ENCODE data around the gene RIMS4.

The RIMS4 gene

DNA sequence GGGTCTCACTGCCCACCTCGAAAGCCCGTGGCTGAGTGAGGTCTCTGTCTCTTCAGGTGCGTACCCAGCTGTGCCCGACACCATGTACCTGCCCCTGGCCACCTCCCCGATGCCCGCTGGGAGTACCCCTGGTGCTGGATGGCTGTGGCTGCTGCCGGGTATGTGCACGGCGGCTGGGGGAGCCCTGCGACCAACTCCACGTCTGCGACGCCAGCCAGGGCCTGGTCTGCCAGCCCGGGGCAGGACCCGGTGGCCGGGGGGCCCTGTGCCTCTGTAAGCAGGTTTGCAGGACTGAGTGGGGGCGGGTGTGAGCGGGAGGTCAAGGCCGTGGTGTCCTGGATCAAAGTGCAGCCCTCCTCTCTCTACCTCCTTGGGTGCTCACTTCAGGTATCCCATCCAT is 90.5 kb downstream of the RIMS4 start:
- DNase-seq (ENCODE audit: low read depth), result no peak

DNA sequence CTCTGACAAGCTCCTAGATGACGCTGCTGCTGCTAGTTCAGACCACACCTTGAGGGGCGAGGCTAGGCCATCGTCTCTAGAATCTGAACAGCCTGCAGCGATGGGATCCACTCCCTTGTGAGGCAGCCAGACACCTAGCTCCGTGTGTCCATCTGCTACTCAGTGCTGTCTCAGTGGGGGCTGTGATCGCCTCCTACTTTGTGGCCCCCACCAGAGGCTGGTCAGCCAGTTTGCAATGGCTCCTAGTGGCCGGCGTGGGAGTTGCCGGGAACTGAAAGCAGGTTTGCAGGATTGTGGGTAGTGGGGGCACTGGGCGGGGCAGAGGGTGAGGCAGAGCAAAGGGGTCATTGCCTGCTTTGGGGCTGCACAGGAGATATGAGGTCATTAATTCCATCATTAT is 92.4 kb downstream of the RIMS4 start:
- DNase-seq (ENCODE audit: low read depth), result no peak

- DNase-seq (ENCODE audit: low read depth), result no peak
Measured at GRCh38 chr20:44716309-44717106, 93.8 kb downstream of the RIMS4 start.

DNA sequence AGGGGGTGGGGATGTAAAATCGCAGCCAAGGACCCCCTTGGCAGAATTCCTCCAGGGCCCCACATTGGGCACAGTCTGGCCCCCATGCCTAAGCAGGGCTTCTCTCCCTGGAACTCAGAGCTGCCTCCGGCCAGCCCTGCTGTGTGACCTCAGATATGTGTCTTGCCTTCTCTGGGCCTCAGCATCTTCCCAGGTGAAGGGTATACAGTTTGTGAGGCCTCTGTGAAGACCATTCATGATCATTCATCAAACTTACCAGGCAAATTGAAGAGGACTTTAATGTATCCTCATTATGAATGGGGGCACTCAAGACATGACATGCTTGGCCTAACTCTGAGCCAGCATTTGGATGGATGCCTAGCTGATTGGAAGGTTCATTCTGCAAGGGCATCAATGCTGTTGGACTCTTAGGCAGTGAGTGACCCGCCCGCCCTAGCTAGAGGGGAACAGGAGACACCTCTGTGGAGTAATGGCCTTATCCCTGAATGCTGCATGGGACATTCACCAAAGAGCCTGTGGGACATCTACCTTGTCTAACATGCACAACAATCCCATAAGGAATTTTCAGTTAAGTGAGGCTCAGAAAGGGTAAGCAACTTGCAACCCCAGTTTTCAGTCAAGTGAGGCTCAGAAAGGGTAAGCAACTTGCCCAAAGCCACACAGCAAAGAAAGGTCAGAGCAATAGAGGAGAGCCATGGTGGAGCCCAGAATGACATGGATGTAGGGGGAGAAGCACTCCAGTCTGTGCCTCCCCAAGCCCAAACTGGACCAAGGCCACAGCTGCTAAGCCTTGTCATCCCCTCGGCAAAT is 94.6 kb downstream of the RIMS4 start:
- DNase-seq (ENCODE audit: low read depth), result no peak

DNA sequence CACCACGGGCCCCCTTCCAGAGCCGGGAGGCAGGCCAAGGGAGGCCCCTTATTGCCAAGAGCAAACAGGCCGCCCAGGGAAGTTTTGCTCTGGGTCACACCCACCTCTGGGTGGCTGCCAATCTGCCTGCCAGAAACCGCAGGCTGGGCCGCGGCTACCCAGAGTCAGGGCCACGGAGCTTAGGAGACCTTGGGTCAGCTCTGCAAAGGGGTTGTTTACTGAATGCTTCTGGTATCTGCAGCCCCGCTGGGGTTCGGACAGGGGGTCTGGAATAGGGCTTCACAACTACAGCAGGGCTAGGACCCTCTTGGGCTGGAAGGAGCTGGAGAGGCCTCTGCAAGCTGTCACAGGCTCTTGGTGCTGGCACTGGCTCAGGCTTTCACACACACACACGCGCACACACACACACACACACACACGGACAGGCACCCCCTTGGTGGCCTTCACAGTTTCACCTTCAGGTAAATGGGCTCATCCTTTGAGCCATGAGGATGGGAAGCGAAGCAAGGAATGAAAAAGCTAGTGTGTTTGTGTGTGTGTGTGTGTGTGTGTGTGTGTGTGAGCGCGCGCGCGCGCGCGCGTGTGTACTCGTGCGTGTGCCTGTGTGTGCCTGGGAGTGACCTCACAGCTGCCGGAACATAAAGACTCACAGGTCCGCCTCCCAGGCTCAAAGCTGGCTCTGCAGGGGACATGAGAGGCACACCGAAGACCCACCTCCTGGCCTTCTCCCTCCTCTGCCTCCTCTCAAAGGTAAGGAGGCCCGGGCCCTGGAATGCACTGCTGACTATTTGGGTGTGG is 95.4 kb downstream of the RIMS4 start, which contains the start of gene CCN5:
Gene CCN5, plus strand, starts transcription at position 669 of the 798 bp plus-strand sequence. Its CDS starts 22 bp downstream, at position 691.
- DNase-seq (ENCODE audit: low read depth), result no peak

GRCh38 chr20:44714102-44714700 is 96.1 kb downstream of the RIMS4 start:
- DNase-seq (ENCODE audit: low read depth), result no peak

GRCh38 chr20:44711237-44711636 is 99.1 kb downstream of the RIMS4 start:
- DNase-seq (ENCODE audit: low read depth), result no peak

GRCh38 chr20:44709797-44710196 is 100.5 kb downstream of the RIMS4 start:
- DNase-seq (ENCODE audit: low read depth), result no peak

GRCh38 chr20:44709380-44709779 is 101.0 kb downstream of the RIMS4 start:
- DNase-seq (ENCODE audit: low read depth), result no peak

DNA sequence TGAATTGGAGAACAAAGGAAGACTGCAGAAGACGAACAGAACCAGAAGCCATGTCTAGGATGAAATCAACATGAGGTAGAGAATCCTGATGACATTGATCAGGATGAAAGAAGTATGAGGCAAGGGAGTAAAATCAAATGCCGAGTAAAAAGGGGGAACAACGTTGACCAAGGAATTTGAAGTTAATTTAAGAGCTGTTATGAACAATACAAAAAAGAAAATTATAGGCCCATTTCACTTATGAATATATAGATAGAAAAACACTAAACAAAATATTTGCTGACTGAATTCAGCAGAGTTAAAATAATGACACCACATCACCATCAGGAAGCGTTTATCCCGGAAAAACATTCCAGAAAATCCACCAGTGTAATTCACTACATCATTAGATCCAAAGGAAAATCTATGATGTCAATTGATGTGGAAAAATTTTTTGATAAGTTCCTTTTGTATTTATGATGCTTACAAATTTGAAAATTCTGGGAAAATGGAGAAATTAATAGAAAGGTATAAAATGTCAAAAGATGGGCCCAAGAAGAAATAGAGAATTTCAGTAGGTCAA is 103.2 kb downstream of the RIMS4 start:
- DNase-seq (ENCODE audit: low read depth), result no peak

GRCh38 chr20:44706301-44707017 is 103.9 kb downstream of the RIMS4 start:
- no peak for DNase-seq (ENCODE audit: low read depth)

DNA sequence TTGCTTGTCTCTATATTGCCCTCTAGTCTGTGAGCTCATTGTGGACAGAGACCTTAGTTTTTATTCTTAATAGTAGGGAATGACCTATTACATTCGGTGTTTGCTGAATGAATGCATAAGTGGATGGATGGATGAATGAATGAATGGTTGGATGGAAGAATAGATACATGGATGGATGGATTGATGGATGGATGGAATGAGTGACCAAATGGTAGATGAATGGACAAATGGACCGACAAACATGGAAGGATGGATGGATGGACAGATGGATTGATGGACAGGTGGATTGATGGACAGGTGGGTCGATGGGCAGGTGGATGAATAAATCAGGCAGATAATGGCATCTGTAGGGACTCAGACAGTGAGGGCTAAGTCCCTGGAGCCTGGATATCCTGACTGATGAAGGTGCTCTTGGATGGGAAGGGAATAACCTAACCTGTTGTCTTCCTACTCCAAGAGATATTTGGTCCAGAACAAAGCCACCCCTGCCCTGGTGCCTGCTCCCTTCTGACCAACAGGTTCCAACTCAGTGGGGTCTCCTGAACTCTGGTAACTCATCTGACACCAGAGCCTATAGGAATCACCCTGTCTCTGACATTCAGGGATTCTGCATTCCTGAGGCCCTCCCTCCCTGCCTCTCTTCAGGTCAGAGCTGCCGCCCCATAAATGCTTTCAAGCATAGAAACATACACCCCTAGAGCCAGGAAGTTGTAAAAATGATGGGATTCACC is 104.8 kb downstream of the RIMS4 start:
- no peak for DNase-seq (ENCODE audit: low read depth)

GRCh38 chr20:44704551-44704971 is 105.8 kb downstream of the RIMS4 start:
- DNase-seq (ENCODE audit: low read depth), result no peak

DNA sequence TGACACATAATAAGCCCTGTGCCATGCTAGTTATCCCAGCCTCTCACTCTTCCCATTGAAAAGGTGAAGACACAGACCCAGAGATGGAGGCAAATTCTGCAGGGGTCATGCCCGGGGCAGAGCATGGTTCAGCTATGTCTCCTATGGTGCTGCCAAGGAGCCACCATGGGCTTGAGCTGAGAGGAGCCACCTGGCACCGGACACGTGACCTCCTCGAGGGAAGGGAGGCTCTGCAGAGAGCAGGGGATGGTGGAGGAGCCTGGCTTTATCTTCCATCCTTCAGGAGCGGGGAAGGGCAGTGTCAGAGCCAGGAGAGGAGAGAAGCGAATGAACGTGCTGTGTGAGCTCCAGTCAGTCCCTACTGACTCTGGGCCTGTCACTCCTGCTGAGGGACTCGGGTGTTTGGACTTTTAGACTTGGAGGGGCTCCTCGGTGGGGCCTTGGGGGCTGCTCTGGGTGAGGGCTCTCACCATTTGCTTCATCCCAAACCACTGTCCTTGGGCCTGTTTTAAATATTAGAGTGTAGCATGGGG is 106.3 kb downstream of the RIMS4 start:
- DNase-seq (ENCODE audit: low read depth), result no peak

GRCh38 chr20:44703183-44703925 is 107.0 kb downstream of the RIMS4 start:
- no peak for DNase-seq (ENCODE audit: low read depth)

DNA sequence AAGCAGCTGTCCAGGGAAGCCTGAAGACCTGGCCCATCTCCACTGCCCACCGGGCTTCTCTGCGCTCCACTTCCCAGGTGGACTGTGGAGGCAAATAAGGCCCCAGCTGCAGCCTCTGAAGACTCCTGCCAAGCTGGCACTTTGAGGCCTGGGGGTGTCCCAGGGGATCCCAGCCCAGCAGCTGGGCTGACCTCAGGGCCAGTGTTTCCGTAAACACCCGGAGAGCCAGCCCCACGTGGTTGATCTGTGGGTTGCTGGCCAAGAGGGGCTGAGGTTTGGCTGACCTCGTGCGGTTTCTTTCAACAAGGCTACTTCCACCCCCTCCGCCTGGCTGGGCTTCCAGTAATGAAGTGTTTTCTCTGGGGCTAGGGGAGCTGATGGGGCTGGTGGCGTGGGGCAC is 107.6 kb downstream of the RIMS4 start:
- DNase-seq (ENCODE audit: low read depth), result no peak

DNA sequence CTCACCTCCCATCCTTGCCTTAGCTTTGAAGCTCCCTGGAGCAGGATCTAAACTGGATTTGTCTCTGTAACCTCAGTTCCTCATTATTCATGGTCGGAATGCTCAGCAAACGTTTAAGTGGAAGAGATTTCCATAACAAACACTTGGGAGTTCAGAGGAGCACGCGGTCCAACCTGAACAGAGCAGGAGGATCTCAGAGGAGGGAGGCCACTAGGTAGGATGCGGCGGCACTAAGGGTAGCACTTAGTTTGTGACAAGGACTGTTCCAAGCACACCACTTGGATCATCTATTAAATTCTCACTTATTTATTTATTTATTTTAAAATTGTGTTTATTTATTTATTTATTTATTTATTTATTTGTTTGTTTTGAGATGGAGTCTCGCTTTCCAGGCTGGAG is 108.5 kb downstream of the RIMS4 start:
- DNase-seq (ENCODE audit: low read depth), result no peak

All from stimulated activated CD8-positive, alpha-beta memory T cell treated with anti-CD3 and anti-CD28 coated beads, Interleukin-15, amount 100 ng/mL, for 24 hours (primary cell).